Thoracic aorta (tissue), 2 donors: ENCODE results near the gene PDK2. TPM values are rescaled to one million over a fixed set of nuclear protein-coding genes. Genes with fewer than 3 reads are reported as not detected.

ENCODE experiments used
- ATAC-seq: fragments of 150-250 bp; one replicate; pipeline ENCODE4 v1.8.0; 2017; ENCODE audit warnings: low read depth; ENCODE audit not compliant: insufficient number of reproducible peaks, low FRiP score
- DNase-seq: peaks from one replicate; pipeline ENCODE4 v3.0.0-alpha.2; 2020; ENCODE audit warnings: low spot score
- H3K27ac ChIP-seq, 2 donors: fragments of 200-600 bp; sonication (generic); 1 replicate in 1 of 2; 2 replicates in 1 of 2; pipeline ENCODE4 v1.5.1; 2016; ENCODE audit warnings: mild to moderate bottlenecking in 2 of 2, moderate library complexity in 2 of 2
- H3K27me3 ChIP-seq: fragments of 200-600 bp; sonication (generic); replicated peaks from 2 replicates; pipeline ENCODE4 v1.6.0; 2016; ENCODE audit warnings: mild to moderate bottlenecking; ENCODE audit not compliant: insufficient read depth
- H3K36me3 ChIP-seq: fragments of 200-600 bp; sonication (generic); one replicate; pipeline ENCODE4 v1.5.1; 2016
- H3K4me1 ChIP-seq, 2 donors: fragments of 200-600 bp; sonication (generic); 1 replicate in 1 of 2; 2 replicates in 1 of 2; pipeline versions ENCODE4 v1.5.1 to v1.6.0; 2016; ENCODE audit warnings: low read depth in 2 of 2, mild to moderate bottlenecking in 1 of 2; ENCODE audit not compliant: control insufficient read depth in 1 of 2
- H3K4me3 ChIP-seq: fragments of 200-600 bp; sonication (generic); 2 replicates; pipeline ENCODE4 v1.5.1; 2016; ENCODE audit warnings: mild to moderate bottlenecking
- H3K9me3 ChIP-seq: fragments of 200-600 bp; sonication (generic); 2 replicates; pipeline ENCODE4 v1.5.1; 2016
- CTCF ChIP-seq: fragments of 200-600 bp; sonication (generic); IDR thresholded peaks from one replicate; pipeline ENCODE4 v1.5.1; 2019; ENCODE audit warnings: antibody characterized with exemption
- total RNA-seq, 2 donors: library from RNA; depleted of rRNA; stranded (reverse); fragments of >200 nt; gene quantifications; one replicate each; pipeline versions ENCODE4 v1.1.0 to v1.2.3, GENCODE V29; 2016

Gene PDK2
- total RNA-seq, 2 donors from 2014 or later: 35.5 to 74.9 TPM

- H3K27ac ChIP-seq: peak overlapping the region; percentile 31 to 42
- H3K9me3 ChIP-seq: no peaks in the 10 kb centered on the region
- no peaks in the 10 kb centered on the region for H3K4me1 ChIP-seq
- no peak overlapping the region for H3K4me3 ChIP-seq
- no peaks in the 10 kb centered on the region for H3K27me3 ChIP-seq
- TF ChIP-seq CTCF: peak; percentile 95
- DNase-seq (no peak), ATAC-seq (no peak)
- H3K36me3 ChIP-seq: peaks cover 32% of the 10 kb centered on the region
Measured at GRCh38 chr17:50087246-50087911, 7.8 kb upstream of the PDK2 start.

- DNase-seq: no peak
Measured at GRCh38 chr17:50087912-50088405, 7.2 kb upstream of the PDK2 start.

GRCh38 chr17:50088952-50089825 lies 6.0 kb upstream of the PDK2 start:
- no peak for TF ChIP-seq CTCF
- no peak for ATAC-seq
- H3K27ac ChIP-seq: no peak overlapping the region
- no peaks in the 10 kb centered on the region for H3K4me1 ChIP-seq
- DNase-seq: no peak
- no peaks in the 10 kb centered on the region for H3K9me3 ChIP-seq
- no peaks in the 10 kb centered on the region for H3K27me3 ChIP-seq
- peaks cover 27% of the 10 kb centered on the region for H3K36me3 ChIP-seq
- no peak overlapping the region for H3K4me3 ChIP-seq

More at GRCh38 chr17:50087912-50088405, 7.2 kb upstream of the PDK2 start:
- H3K9me3 ChIP-seq: no peaks in the 10 kb centered on the region
- H3K27me3 ChIP-seq: no peaks in the 10 kb centered on the region
- ATAC-seq: no peak
- TF ChIP-seq CTCF: no peak
- no peaks in the 10 kb centered on the region for H3K4me1 ChIP-seq
- no peak overlapping the region for H3K4me3 ChIP-seq
- peak overlapping the region in 1 of 2 donors; percentile 42 for H3K27ac ChIP-seq
- peaks cover 27% of the 10 kb centered on the region for H3K36me3 ChIP-seq

GRCh38 chr17:50090071-50090470 lies 5.1 kb upstream of the PDK2 start:
- DNase-seq (no peak), ATAC-seq (no peak)
- Histone ChIP-seq H3K9me3 (no peaks in the 10 kb centered on the region), H3K4me1 (no peaks in the 10 kb centered on the region), H3K27ac (no peak overlapping the region), H3K4me3 (no peak overlapping the region), H3K36me3 (peaks cover 27% of the 10 kb centered on the region), H3K27me3 (no peaks in the 10 kb centered on the region)
- no peak for TF ChIP-seq CTCF
